SK-N-SH (cell line): Measurements from ENCODE around the gene ADAMTS2. TPM values are rescaled to one million over a fixed set of nuclear protein-coding genes. Genes with fewer than 3 reads are reported as not detected.

Experiments used
- CTCF ChIA-PET: fragments of 300-600, 350-600 bp; formaldehyde crosslinking; extraction: SDS; loops from one replicate; lab custom pipeline; 2021; lab: Yijun Ruan, JAX
- POLR2A ChIA-PET: fragments of 350-600 bp; sonication (Branson Sonifier 250); formaldehyde crosslinking; extraction: SDS; loops from one replicate; lab custom pipeline; 2020; ENCODE audit warnings: antibody characterized with exemption, inconsistent platforms; lab: Yijun Ruan, JAX
- DNase-seq: peaks from one replicate; pipeline ENCODE4 v3.0.0; 2012
- H2AFZ ChIP-seq: fragments of 200-600 bp; sonication (generic); 2 replicates; pipeline ENCODE4 v1.8.1; 2016; ENCODE audit warnings: antibody characterized with exemption, mild to moderate bottlenecking, low read depth
- H3F3A ChIP-seq: fragments of 200-600 bp; sonication (generic); replicated peaks from 2 replicates; pipeline ENCODE3; 2016; ENCODE audit warnings: antibody characterized with exemption, mild to moderate bottlenecking; ENCODE audit not compliant: insufficient read depth
- H3K27ac ChIP-seq, 2 experiments: fragments of 200-500 bp in 1 of 2; fragments of 200-600 bp in 1 of 2; sonication (Bioruptor generic) in 1 of 2; sonication (generic), shearing (Covaris generic) in 1 of 2; 2 replicates each; pipeline versions ENCODE4 v1.5.1 to v1.6.1; 2014 to 2016; ENCODE audit warnings: low read depth in 2 of 2, inconsistent platforms in 1 of 2, low read length in 1 of 2, mild to moderate bottlenecking in 1 of 2, mixed read lengths in 1 of 2
- H3K27me3 ChIP-seq: fragments of 200-600 bp; sonication (generic), shearing (Covaris generic); 2 replicates; pipeline ENCODE4 v1.6.1; 2016; ENCODE audit warnings: mixed run types; ENCODE audit not compliant: insufficient read depth
- H3K36me3 ChIP-seq, 2 experiments: fragments of 200-500 bp in 1 of 2; fragments of 200-600 bp in 1 of 2; sonication (Bioruptor generic) in 1 of 2; sonication (generic) in 1 of 2; replicated peaks in 1 of 2; 2 replicates each; pipeline versions ENCODE3 to v1.5.1; 2014 to 2016; ENCODE audit warnings: low read length in 1 of 2, mild to moderate bottlenecking in 1 of 2; ENCODE audit not compliant: insufficient read depth in 2 of 2, control insufficient read depth in 1 of 2
- H3K4me1 ChIP-seq, 2 experiments: fragments of 200-500 bp in 1 of 2; fragments of 200-600 bp in 1 of 2; sonication (Bioruptor generic) in 1 of 2; sonication (generic), shearing (Covaris generic) in 1 of 2; 2 replicates each; pipeline versions ENCODE4 v1.5.1 to v1.6.1; 2014 to 2016; ENCODE audit warnings: low read depth in 1 of 2, low read length in 1 of 2, mixed run types in 1 of 2; ENCODE audit not compliant: insufficient read depth in 2 of 2, control insufficient read depth in 1 of 2
- H3K4me2 ChIP-seq: fragments of 200-600 bp; sonication (generic), shearing (Covaris generic); 2 replicates; pipeline ENCODE4 v1.6.1; 2017; ENCODE audit warnings: mixed run types
- H3K4me3 ChIP-seq, 2 experiments: fragments of 200-500 bp in 1 of 2; fragments of 200-600 bp in 1 of 2; sonication (Bioruptor generic) in 1 of 2; sonication (generic), shearing (Covaris generic) in 1 of 2; 2 replicates each; pipeline versions ENCODE4 v1.5.1 to v1.8.1; 2014 to 2016; ENCODE audit warnings: low read depth in 2 of 2, inconsistent platforms in 1 of 2, low read length in 1 of 2, mild to moderate bottlenecking in 1 of 2, mixed read lengths in 1 of 2, moderate library complexity in 1 of 2
- H3K79me2 ChIP-seq: fragments of 200-600 bp; sonication (generic); 2 replicates; pipeline ENCODE4 v1.8.1; 2017; ENCODE audit warnings: mild to moderate bottlenecking; ENCODE audit not compliant: insufficient read depth
- H3K9ac ChIP-seq: fragments of 200-600 bp; sonication (generic); 2 replicates; pipeline ENCODE4 v1.6.1; 2017; ENCODE audit warnings: mixed run types
- H3K9me2 ChIP-seq: fragments of 200-600 bp; sonication (generic); 2 replicates; pipeline ENCODE4 v1.6.1; 2017; ENCODE audit warnings: mixed run types
- H3K9me3 ChIP-seq: fragments of 200-600 bp; sonication (generic); 2 replicates; pipeline ENCODE4 v1.6.1; 2017; ENCODE audit warnings: mixed run types, mild to moderate bottlenecking, moderate library complexity
- H4K20me1 ChIP-seq: fragments of 200-600 bp; sonication (generic); 2 replicates; pipeline ENCODE4 v1.6.1; 2017; ENCODE audit warnings: mild to moderate bottlenecking, mixed run types; ENCODE audit not compliant: insufficient read depth
- ELF1 ChIP-seq: IDR thresholded peaks from 2 replicates; pipeline ENCODE4 v1.4.0; 2012
- EP300 ChIP-seq, 2 experiments: IDR thresholded peaks; 2 replicates each; pipeline versions ENCODE4 v1.4.0 to v1.6.1; 2012; ENCODE audit warnings: borderline replicate concordance in 1 of 2, low read depth in 1 of 2, low read length in 1 of 2
- FOXJ3 ChIP-seq: sonication (generic); formaldehyde crosslinking; IDR thresholded peaks from 2 replicates; pipeline ENCODE4 v1.5.1; 2020; ENCODE audit warnings: mild to moderate bottlenecking, missing genetic modification reagents
- JUND ChIP-seq: IDR thresholded peaks from 2 replicates; pipeline ENCODE4 v1.4.0; 2012
- NFIC ChIP-seq: IDR thresholded peaks from 2 replicates; pipeline ENCODE4 v1.4.0; 2012; ENCODE audit warnings: borderline replicate concordance
- PBX3 ChIP-seq: IDR thresholded peaks from 2 replicates; pipeline ENCODE4; 2012
- RCOR1 ChIP-seq: fragments of 150-350 bp; IDR thresholded peaks from 2 replicates; pipeline ENCODE4 v1.6.1; 2017; ENCODE audit warnings: antibody characterized with exemption, low read length
- REST ChIP-seq: IDR thresholded peaks from 2 replicates; pipeline ENCODE4 v1.6.1; 2012; ENCODE audit warnings: mild to moderate bottlenecking, low read depth, low read length, moderate library complexity
- SMC3 ChIP-seq: IDR thresholded peaks from 2 replicates; pipeline ENCODE4 v1.6.1; 2012; ENCODE audit warnings: low read depth, low read length, improper control_type of control experiment
- TAF1 ChIP-seq: IDR thresholded peaks from 2 replicates; pipeline ENCODE4 v1.6.1; 2012; ENCODE audit warnings: low read depth, mild to moderate bottlenecking, low read length, moderate library complexity, borderline replicate concordance
- TCF12 ChIP-seq: IDR thresholded peaks from 2 replicates; pipeline ENCODE4 v1.4.0; 2012
- TEAD4 ChIP-seq: IDR thresholded peaks from 2 replicates; pipeline ENCODE4 v1.4.0; 2012; ENCODE audit warnings: mild to moderate bottlenecking, borderline replicate concordance; ENCODE audit not compliant: insufficient read depth
- USF1 ChIP-seq: IDR thresholded peaks from 2 replicates; pipeline ENCODE4 v1.4.0; 2012; ENCODE audit warnings: low read depth, borderline replicate concordance
- USF2 ChIP-seq: fragments of 150-350 bp; IDR thresholded peaks from 2 replicates; pipeline ENCODE4 v1.6.1; 2017; ENCODE audit warnings: antibody characterized with exemption, low read length, low read depth, borderline replicate concordance
- YY1 ChIP-seq: IDR thresholded peaks from 2 replicates; pipeline ENCODE4 v1.4.0; 2012; ENCODE audit warnings: low read depth, mild to moderate bottlenecking
- WGBS: methylation state at CpG from one replicate; pipeline ENCODE4 v1.1.6; 2017; ENCODE audit warnings: low lambda C conversion rate; 5-methylcytosine and 5-hydroxymethylcytosine counted together
- polyA plus RNA-seq, 3 experiments: library from polyadenylated mRNA; depleted of rRNA; stranded (reverse); fragments of >200 nt; gene quantifications; 2 replicates each; pipeline ENCODE4 v1.2.3, GENCODE V29; 2012

Gene ADAMTS2
- polyA plus RNA-seq, 1 of the 3 experiments (the other 2 are of a cell fraction) = 0.12 TPM

- no peaks in the 10 kb centered on the region for H4K20me1 ChIP-seq
- TF ChIP-seq RCOR1 (no peak), TEAD4 (no peak), ELF1 (no peak), YY1 (no peak), SMC3 (no peak), PBX3 (no peak), USF1 (no peak), TCF12 (no peak), REST (no peak), TAF1 (no peak), USF2 (no peak), NFIC (no peak), JUND (no peak), FOXJ3 (CRISPR knock-in tag) (no peak), EP300 (IDR thresholded peaks at IDR 0.05; ENCODE audit: borderline replicate concordance in 1 of 2, low read depth in 1 of 2, low read length in 1 of 2) (no peak)
- no peaks in the 10 kb centered on the region for H3K79me2 ChIP-seq
- H3K4me1 ChIP-seq = peaks cover 0 to 60% of the 10 kb centered on the region in 2 experiments; a peak in 1 of 4 replicates
- no peak overlapping the region for H3K4me3 ChIP-seq
- DNase-seq = peak; percentile 16
- H3K36me3 ChIP-seq = no peaks in the 10 kb centered on the region
- no peaks in the 10 kb centered on the region for H3F3A ChIP-seq
- H3K4me2 ChIP-seq = no peak overlapping the region
- CTCF ChIA-PET = interaction anchor here (1.8 kb wide), 1 partner anchor 53 kb away, joined by 6 read pairs; no protein-coding TSS in a partner anchor
- no peaks in the 10 kb centered on the region for H3K9me3 ChIP-seq
- H3K27ac ChIP-seq = peak overlapping the region in 1 of 2 experiments; percentile 9; a peak in 1 of 4 replicates
- no peak overlapping the region for H3K9ac ChIP-seq
- no peak overlapping the region for H2AFZ ChIP-seq
- H3K9me2 ChIP-seq = no peaks in the 10 kb centered on the region
- POLR2A ChIA-PET = no interaction called here
- WGBS = 69% methylated on average over 5 of the region's 8 CpGs
- no peaks in the 10 kb centered on the region for H3K27me3 ChIP-seq
These were observed 124.5 kb downstream of the ADAMTS2 start for GRCh38 chr5:179220716-179221115.
